AG09309 (cell line): ENCODE results near the gene PPP2R5C.
"Not testable (repeated sequence)": the region's sequence is repeated elsewhere in the genome, so short reads cannot be mapped to it uniquely, and the experiment has no call there.

Source experiments
- DNase-seq: peaks from one replicate; pipeline ENCODE4 v3.0.0-alpha.2; 2010; ENCODE audit warnings: low read depth
- H3K4me3 ChIP-seq: 2 replicates; pipeline ENCODE4 v1.5.1; 2011; ENCODE audit warnings: mild to moderate bottlenecking, low read depth, low read length, moderate library complexity; ENCODE audit not compliant: control insufficient read depth
- CTCF ChIP-seq: IDR thresholded peaks from 2 replicates; pipeline ENCODE4 v1.5.1; 2011; ENCODE audit warnings: mild to moderate bottlenecking, low read depth, low read length, inconsistent platforms; ENCODE audit not compliant: insufficient read depth, control insufficient read depth; ENCODE audit errors: missing control alignments

The PPP2R5C gene

GRCh38 chr14:101761032-101761880 lies at the start of gene PPP2R5C:
TSS of gene PPP2R5C (plus strand) at chr14:101761709. CDS start at chr14:101761894, 185 bp downstream.
- peak; percentile 32 for DNase-seq
- TF ChIP-seq CTCF, result no peak
- peak within 1 kb of the TSS; percentile 76 for H3K4me3 ChIP-seq

- H3K4me3 ChIP-seq, DNase-seq: not testable (repeated sequence)
These were observed 49.7 kb upstream of the PPP2R5C start for GRCh38 chr14:101711857-101712233.

GRCh38 chr14:101712341-101712740 lies 49.2 kb upstream of the PPP2R5C start:
- DNase-seq, H3K4me3 ChIP-seq: not testable (repeated sequence)

GRCh38 chr14:101713091-101713490 lies 48.4 kb upstream of the PPP2R5C start:
- DNase-seq, H3K4me3 ChIP-seq: not testable (repeated sequence)

GRCh38 chr14:101713621-101714349 lies 47.7 kb upstream of the PPP2R5C start:
- TF ChIP-seq CTCF, result no peak
- H3K4me3 ChIP-seq, result no peak overlapping the region
- no peak for DNase-seq

GRCh38 chr14:101714394-101714793 lies 47.1 kb upstream of the PPP2R5C start:
- DNase-seq, result no peak
- no peak overlapping the region for H3K4me3 ChIP-seq
- no peak for TF ChIP-seq CTCF

GRCh38 chr14:101715210-101716076 lies 46.1 kb upstream of the PPP2R5C start:
- DNase-seq, result no peak
- TF ChIP-seq CTCF, result no peak
- no peak overlapping the region for H3K4me3 ChIP-seq
